CD4-positive, alpha-beta T cell treated with Interleukin-6 at 100 ng/mL for 8 hours (primary cell): ENCODE data around the gene BNC2.

ENCODE experiments used
- DNase-seq: peaks from one replicate; pipeline ENCODE4 v3.0.0-alpha.2; 2020; ENCODE audit warnings: mixed read lengths, low spot score

Gene BNC2

DNA sequence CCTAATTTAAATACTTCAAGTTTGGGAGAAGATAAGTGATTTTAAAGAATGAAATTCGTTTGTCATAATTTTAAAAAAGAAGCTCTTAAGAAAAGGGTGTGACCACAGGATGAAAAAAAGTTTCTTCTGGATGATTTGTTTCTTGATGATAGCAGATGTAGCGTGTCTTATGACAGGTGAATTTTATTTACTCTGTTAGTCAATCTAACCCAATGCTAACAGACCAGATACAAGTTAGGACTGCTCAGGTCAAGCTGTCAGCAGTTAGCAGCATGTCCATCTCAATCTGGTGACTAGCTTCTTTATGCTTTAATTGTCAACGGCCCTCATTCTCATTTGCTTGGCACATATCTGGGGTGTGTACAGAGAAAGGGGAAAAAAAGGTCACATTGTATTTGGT lies 456.0 kb downstream of the BNC2 start:
- no peak for DNase-seq

GRCh38 chr9:16413509-16414016 lies 456.9 kb downstream of the BNC2 start:
- DNase-seq = no peak

- DNase-seq = no peak
Measured at GRCh38 chr9:16412740-16413139, 457.7 kb downstream of the BNC2 start.

DNA sequence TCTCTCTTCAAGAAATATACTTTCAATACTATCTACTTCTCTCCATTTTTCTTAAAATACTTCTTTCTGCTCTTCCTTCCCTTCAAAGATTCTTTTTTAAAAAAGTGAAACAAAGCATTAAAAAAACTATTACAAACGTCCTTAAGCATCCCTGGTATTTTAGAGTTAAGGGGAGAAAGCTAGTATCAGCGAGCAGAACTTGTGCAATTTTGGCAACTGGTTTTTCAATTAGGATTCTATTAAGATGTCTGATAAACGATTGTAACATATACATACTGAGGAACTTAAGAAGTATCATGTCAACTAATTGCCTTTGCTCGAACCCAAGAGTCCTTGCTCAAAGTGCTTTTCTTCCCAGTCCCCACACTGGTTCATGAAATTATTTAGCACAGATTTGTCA lies 459.2 kb downstream of the BNC2 start:
- DNase-seq = no peak

DNA sequence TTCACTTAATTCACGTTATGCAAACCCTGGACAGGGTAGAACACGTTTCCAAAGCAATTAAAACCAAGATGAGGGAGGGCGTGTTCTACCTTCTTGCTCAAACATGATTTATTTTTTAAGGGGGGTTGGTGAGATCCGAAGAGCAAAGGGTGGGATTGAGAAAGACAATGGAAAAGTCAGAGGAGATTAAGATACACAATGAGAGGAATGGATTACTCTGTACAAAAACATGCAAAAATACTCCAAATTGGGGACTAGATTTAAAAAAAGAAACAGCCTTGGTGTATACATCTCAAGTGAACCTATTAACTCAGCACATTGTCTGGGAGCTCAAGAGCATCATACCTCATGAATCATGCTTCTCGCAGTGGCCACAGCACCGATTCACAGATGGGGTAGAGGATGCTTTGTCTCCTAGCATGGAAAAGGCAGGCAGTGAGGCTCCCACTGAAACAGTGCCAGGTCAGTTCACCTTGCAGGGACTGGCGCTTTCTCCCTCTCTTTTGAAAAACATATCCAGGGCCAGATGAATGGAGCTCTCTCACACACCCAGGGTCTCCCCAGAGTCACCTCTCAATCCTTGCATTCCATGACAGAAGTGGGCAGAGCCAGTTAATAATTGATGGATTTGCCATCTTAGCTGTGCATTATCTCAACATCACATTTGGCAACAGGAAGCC lies 459.7 kb downstream of the BNC2 start:
- no peak for DNase-seq

DNA sequence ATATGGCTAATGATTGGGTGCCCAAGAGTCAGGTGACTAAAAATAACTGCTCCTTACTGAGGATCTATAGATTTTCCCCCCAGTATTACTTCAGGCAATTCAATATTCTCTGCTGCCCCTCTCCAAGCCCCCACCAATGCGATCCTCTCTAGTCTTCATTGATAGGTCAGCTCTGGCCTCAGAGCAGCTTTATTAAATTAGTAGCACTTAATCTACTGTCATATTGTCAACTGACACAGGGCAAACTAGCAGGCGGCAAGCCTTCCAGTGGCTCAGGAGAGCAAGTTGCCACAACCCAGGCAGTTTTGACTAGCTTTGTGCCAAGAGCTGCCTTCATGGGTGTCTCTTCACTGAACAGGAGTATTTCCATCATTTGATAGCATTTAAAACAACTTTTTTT lies 462.9 kb downstream of the BNC2 start:
- DNase-seq = no peak

DNA sequence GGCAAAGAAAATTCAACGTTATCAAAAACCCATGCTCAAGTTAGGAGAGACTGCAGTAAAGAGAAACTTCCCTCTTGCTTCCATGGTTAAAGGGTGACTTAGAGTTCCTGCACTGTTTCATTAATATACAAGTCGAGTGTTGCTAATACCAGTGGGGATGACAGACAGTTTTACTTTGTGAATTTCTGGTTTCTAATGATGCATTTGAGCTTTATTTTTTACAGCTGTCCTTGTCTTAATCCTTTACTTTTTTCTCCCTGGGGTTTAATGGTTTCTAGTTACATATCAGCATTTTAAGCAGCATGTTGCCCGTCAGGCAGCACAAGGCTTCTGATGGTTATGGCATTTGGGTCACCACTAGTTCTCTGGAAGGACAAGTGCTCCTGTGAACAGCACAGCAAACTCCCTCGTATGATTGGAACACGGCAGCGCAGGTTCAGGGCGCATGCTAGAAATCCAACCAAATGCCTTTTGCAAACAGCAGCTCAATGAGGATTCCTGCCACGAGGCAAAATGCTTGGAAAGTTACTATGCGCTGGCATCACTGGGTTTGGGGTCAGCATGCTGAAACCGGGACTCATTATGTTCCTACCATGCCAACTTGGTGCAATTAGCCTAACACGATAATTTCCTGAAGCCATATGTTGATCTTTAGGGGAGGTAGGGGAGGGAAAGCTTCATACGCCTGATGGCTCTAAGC lies 463.8 kb downstream of the BNC2 start:
- DNase-seq = no peak

DNA sequence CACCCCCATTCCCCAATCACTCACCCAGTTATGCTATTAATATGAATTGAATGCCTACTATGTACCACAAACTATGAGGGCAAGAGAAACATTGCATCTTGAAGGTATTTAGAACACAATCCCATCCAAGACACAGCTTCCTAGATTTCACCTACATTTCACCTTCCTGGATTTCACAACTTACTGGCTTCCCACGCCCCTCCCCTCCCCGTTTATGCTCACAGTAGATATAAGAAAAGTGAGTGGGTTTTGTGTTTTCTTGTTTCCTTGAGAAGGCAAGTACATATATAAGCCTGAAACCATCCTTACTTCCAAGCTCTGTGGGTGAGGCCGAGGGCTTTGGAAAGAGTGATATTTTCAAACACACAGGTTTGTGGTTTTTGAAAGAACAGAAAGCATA lies 465.0 kb downstream of the BNC2 start:
- no peak for DNase-seq

DNA sequence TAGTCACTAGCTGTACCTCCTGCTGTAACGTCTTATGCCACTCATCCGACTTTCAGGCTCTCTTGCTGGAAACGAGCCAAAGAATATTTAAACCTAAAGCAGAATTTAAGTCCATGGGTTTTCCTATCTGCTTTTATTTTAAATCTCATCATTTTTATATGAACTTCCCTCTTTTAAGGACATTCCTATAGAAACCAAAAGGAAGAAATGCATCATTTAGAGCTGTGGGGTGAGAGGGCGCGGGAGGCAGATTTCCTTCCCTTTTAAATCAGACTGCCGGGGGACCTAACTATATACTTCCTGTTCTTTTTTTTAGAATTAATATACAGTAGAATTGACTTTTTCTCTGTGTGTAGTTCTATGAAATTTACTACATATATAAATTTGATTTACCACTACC lies 468.8 kb downstream of the BNC2 start:
- no peak for DNase-seq

DNA sequence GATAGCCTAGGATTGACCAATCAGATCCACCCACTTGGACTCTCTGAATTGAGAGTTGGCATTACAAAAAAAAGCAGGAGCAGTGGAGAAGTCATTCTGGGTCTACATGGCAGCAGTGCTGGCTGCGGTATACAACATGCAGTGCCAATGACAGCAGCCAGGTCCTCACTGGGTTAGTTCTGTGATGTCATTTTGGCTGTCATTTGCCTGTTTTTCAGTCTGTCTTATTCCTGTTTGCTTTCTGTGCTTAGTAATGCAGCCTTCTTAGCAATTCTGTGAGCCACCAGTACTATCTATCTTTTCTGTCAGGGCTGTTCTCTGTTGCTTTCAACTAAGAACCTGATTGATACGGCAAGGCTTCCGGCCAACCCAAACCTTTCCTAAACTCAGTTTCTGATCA lies 471.8 kb downstream of the BNC2 start:
- DNase-seq = no peak

DNA sequence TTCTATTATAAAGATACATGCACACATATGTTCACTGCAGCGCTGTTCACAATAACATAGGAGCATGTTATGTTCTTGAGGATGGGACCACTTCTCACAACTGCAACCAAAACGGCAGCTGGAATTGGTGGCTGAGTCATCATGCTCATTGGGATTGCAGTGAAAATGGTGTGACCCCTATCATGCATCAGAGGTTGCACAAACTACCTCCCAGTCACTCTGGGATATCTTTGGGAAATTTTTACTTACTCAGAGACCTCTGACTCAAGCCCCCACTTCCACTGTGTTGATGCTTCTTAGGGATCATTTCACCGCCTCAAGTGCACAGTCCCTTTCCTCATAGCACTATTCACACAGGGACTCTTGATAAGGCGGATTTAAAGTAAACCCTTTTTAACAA lies 474.1 kb downstream of the BNC2 start:
- no peak for DNase-seq

- no peak for DNase-seq
Measured at GRCh38 chr9:16391369-16391768, 479.1 kb downstream of the BNC2 start.

DNA sequence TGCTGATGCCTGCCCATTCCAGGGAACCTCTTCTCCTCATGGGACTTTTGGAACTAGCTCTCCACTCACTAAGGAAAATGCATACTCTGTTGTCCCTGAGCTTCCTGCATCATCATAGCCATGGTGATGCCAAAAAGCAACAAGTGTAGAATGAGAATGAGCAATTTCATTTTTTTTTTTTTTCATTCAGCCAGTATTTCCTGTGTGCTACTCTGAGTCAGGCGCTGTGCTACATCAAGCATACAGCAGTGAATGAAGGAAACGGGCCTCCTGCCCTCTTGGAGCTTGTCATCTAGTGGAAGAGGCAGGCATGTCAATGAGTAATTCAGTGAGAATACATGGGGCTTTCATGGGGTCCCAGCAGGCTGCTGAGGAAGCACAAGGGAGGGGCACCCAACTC lies 483.1 kb downstream of the BNC2 start:
- DNase-seq = no peak

DNA sequence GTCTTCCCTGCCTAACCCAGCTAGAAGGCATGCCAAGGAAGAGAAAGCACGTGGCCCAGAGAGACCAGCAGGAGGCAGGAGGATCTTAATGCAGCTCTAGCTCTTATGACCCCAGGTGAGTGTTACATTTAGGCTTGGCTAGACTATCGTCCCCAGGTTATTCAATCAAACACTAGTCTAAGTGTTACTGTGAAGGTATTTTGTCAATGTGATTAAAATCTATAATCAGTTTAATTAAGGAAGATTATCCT lies 483.7 kb downstream of the BNC2 start:
- no peak for DNase-seq

GRCh38 chr9:16386007-16386826 lies 484.3 kb downstream of the BNC2 start:
- DNase-seq = no peak

DNA sequence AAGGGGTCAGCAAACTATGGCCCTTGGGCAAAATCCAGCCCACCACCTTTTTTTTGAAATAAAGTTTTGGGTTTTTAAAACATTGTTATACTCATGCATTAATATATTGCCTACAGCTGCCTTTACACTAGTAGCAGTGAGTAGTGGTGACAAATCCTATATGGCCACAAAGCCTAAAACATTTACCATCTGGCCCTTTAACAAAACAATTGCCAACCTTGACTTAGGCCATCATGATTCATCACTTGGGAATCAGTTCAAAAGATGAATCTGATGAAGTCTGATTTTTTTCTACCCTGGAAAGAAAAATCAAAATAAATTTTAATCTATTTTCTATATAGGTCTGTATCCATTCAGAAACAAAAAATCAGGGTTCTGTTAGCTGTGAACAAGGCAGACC lies 484.9 kb downstream of the BNC2 start:
- DNase-seq = no peak

DNA sequence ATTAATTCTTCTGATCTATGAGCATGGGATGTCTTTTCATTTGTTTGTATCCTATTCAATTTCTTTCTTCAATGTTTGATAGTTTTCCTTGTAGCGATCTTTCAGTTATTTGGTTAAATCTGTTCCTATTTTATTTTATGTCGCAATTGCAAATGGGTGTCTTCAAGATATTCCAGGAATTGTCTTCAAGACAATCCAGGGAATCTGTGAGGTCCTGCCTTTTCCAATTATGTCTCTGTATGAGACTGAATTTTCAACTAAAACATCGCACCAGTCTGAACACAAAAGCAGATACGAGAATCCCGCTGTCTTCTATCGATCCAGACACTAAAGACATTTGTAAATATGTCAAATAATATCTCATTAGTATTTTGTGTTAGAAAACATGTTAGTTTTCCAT lies 485.5 kb downstream of the BNC2 start:
- no peak for DNase-seq

GRCh38 chr9:16377311-16377710 lies 493.2 kb downstream of the BNC2 start:
- DNase-seq = no peak

GRCh38 chr9:16371306-16371705 lies 499.2 kb downstream of the BNC2 start:
- DNase-seq = no peak

GRCh38 chr9:16370647-16371046 lies 499.8 kb downstream of the BNC2 start:
- no peak for DNase-seq

DNA sequence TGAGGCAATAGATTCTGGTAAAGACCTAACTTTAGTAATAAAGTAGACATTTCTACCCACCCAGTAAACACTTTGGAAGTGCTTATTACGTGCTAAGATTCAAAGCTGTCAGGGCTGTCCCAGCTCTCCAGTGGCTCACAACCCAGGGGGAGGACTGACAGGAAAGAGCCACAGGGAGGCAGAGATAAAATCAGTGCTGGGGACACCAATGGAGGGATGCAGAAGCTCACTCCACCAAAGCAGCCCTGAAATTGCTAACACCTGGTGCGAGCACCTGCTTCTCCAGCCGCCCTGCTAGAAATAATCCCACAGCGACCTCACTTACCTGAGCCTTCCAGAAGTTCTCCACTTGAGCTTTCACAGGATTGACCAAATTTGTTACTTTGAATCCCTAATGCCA lies 501.0 kb downstream of the BNC2 start:
- no peak for DNase-seq

DNA sequence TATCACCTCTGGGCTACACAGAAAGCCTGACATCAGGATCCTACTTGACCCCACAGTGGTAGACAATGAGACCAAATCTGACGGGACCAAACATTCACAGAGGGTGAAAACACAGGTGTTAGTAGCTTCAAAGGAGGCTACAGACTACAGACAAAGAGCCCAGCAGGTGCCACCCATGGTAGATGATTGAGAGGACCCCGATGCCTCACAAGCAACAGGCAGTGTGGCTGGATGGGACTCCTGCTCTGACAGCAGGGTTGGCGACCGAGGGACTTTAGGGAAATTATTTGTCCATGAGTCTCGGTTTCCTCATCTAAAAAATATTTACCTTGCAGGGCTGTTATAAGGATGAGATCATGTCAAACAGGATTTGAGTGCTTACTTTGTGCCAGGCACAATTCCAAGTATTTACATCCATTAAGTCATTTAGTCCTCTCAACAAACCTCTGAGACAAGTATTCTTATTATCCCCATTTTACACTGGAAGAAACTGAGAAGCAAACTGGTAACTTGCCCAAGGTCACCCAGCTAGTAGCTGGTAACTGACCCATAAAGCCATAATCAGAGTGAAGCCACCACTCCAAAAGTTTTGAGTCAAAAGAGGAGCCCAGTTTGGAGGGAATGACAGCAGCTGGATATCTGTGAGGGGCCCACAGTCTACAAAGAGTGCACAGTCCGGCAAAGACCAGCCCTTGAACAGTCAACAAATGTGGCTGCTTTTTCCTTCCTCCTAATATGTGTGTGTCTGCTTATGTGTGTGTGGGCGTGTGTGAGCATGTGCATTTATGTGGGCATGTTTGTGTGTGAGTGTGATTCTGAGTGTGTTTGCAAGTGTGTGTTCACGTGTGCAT lies 502.0 kb downstream of the BNC2 start:
- DNase-seq = no peak
